GM21825 (cell line): ENCODE results near the gene SLC49A3.

ENCODE experiments used
- ATAC-seq: cut with Tn5 transposase; IDR thresholded peaks from one replicate; pipeline ENCODE4 v1.9.1; 2021; ENCODE audit warnings: mild to moderate bottlenecking, moderate library complexity; ENCODE audit not compliant: unreplicated experiment

Gene SLC49A3

GRCh38 chr4:667545-667925 lies 21.4 kb downstream of the SLC49A3 start:
- ATAC-seq: no peak

DNA sequence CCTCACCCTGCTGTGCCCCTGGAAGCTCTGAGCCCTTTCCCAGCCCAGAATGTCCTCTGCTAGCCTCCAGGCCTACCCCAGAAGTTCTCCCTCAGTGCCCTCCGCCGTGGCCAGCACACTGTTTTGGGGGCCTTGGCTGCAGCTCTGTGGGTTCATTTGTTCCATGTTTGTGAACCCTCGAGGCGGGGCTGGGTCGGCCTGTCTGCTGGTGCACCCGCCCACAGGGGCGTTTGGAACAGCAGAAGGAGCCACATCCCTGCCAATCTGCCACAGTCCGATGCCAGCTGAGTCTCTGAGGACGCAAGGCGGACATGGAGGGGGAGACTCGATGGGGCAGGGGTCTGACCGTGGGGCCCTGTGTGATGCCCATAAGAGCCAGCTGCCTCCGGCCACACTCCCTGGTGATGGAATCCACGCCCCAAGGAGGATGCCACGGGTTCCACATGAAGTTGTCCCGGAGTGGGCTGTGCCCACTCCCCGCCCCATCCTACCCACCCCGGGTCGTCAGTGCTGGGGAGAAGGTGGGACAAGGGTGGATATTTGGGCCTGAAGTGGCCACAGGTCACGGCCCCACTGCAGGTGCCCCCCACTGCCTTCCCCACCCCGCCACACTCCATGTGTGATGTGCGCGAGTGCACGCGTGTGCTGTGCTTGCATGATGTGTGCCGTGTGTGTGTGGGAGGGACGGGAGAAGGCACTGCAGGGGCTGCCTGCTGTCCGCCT lies 22.0 kb downstream of the SLC49A3 start:
- ATAC-seq: no peak

- no peak for ATAC-seq
These were observed 22.5 kb downstream of the SLC49A3 start for GRCh38 chr4:666436-666810.

DNA sequence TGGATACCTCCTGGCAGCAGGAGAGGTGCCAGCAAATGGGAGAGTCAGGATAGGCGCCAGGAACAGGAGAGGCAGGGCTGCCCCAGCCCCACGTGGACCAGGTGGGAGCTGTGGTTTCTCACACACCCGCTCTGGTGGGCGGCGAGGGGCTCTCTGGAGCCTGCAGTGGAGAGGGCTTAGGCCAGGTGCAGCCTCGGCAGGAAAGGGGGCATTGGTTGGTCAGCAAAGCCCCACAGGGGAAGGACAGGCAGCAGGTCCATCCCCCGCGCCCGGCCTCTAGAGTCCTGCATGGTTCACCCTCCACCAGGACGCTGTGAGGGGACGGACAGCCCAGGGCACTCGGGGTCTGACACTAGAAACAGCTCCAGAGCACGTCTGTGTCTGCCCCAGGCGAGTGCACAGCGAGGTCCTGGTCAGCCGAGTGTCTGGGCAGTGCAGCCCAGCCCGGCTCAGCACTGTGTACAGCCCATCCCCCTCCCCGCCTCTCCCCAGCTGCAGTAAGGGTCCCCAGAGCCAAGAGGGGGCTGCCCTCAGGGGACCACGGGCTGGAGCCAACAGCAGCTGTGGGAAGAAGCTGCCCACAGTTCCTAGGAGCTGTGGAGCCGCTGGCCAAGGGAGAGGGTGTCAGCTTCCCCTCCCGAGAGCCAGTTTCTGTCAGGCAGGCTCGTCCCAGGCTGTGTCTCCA lies 23.1 kb downstream of the SLC49A3 start:
- ATAC-seq: no peak

DNA sequence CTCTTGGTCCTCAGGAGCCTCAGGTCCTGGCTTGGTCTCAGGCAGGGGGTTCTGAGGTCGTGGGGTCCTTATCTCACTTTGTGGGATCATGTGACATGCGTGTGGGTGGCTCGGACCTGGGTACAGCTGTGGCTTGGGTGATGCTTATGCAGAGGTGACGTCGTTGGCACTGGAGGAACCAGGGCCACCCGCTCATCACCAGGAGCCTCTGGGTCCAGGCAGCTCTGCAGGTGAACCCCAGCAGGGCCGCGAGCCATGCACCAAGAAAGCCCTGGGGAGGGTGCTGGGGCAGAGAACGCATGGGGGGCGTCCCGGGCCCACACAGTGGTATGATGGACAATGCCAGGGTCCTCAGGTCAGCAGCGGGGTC lies 23.6 kb downstream of the SLC49A3 start:
- no peak for ATAC-seq

DNA sequence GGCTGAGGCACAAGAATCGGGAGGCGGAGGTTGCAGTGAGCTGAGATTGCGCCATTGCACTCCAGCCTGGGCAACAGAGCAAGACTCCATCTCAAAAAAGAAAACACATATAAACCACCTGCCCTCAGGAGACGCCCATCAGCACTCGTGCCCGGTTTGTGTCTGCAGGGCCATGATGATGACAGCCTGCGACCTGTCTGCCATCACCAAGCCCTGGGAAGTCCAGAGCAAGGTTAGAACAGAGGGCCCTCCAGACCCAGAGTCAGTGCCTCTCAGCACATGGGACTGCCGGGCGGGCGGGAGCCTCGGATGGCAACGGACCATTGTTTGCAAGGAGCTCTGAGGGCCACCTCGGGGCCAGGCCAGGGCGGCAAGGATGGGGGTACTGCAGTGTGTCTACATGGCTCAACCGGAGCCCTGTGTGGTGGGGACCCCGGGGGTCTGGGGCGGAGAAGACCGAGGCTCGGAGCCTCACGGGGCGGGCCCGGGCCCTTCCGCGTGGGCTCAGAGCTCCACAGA lies 24.2 kb downstream of the SLC49A3 start:
- ATAC-seq: no peak

GRCh38 chr4:663438-664428 lies 25.2 kb downstream of the SLC49A3 start:
- ATAC-seq: peak; percentile 68

GRCh38 chr4:663046-663437 lies 25.9 kb downstream of the SLC49A3 start:
- no peak for ATAC-seq

DNA sequence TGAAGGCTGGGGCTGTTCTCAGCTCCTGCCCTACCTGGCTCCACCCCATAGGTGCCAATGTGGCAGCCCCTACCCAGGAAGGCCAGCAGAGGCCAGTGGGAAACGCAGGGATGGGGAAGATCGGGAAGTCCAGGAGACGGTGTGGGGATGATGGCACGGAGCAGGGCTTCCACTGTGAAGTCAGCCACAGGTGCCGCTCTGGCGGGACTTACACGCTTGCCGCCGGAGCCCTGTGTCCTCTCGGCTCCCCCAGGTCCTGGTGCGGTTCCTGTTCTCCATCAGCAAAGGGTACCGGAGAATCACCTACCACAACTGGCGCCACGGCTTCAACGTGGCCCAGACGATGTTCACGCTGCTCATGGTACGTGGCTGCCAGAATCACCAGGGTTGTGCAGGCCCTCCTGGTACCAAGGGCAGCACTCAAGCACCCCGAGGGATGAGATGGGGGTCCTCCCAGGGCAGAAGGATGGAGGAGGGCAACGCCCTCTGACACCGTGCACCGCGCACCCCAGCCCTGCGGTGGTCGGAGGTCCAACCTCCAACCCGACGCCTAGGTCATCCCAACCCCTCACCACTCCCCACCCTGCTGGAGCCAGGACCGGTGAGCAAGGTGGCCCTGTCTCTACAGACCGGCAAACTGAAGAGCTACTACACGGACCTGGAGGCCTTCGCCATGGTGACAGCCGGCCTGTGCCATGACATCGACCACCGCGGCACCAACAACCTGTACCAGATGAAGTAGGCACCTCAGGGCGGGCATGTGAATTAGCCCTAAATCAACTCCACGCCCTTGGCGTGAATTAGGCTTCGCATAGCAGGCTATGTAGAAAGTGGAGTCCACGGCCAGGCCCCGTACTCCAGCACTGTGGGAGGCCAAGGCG lies 26.8 kb downstream of the SLC49A3 start:
- ATAC-seq: no peak

DNA sequence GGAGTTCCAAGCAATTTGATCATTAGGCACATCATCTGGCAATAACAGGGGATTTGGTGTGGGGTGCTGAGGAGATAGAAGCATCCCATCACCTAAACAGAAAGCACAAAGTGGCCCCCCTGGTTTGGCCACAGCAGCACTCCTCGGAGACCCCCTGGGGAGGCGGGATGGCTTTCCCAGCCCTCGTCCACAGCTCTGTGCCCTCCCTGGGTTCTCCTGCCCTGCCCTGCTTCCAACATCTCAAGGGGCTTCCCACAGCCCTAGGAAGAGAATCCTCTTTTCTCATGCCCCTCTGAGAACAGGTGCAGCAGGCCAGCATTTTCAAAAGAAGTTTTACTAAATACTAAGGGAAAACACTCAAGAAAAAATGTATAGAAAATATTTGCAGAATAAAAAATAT lies 27.7 kb downstream of the SLC49A3 start:
- no peak for ATAC-seq

- no peak for ATAC-seq
These were observed 28.6 kb downstream of the SLC49A3 start for GRCh38 chr4:660401-660800.

GRCh38 chr4:659851-660250 lies 29.1 kb downstream of the SLC49A3 start:
- no peak for ATAC-seq

DNA sequence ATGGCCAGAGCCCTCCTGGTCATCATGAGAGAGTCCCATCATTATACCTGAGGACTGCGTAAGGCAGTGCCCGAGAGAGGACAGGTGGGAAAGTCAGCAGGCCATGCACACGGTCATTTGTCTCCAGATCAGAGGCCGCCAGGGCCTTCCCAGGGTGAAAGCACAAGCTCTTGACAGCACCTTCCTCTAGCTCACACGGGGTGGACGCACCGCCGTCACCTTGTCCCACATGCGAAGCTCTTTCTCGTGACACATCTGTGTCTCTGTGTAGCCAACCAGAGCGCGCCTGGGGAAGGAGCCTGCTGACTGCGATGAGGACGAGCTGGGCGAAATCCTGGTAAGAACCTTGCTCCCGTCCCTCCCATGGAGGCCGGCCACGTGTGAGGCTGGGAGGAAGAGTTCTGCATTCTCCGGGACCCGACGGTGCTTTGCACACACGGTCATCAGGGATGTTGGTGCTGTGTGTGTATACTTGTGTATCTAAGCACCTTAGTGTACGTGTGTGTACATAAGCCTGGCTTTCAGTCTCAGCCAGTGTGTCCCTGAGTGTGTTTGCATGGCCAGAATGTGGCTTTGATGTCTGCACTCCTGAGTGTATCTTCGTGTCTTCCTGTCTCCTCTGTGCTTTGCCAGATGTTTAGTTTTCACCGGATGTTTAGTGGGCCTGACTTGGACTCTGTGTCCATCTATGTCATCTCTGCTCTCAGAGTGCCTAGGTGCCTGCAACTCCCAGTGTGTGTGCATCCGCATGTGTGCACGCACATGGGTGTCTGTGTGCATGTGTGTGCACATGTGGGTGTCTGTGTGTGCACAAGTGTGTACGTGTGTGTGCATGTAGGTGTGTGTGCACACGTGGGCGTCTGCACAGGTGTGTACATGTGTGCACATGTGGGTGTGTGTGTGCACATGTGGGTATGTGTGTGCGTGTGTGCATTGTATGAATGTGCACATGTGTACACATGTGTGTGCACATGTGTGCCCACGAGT lies 30.0 kb downstream of the SLC49A3 start:
- ATAC-seq: no peak

DNA sequence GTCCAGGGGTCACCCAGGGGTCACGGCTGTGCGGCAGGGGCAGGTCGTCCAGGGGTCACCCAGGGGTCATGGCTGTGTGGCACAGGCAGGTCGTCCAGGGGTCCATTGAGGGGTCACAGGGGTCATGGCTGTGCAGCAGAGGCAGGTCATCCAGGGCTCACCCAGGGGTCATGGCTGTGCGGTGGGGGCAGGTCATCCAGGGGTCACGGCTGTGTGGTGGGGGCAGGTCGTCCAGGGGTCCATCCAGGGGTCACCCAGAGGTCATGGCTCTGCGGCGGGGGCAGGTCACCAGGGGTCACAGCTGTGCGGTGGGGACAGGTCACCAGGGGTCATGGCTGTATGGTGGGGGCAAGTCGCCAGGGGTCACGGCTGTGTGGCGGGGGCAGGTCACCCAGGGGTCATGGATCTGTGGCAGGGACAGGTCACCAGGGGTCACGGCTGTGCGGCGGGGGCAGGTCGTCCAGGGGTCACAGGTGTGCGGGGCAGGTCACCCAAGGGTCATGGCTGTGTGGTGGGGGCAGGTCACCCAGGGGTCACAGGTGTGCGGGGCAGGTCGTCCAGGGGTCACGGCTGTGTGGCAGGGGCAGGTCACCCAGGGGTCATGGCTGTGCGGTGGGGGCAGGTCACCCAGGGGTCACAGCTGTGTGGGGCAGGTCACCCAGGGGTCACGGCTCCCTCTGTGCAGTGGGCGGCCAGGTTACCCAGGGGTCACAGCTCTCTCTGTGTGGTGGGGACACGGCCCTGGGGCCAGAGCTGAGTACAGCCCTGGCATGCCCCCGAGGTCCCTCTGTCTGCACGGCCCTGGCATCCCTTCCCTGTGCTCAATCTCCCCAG lies 30.9 kb downstream of the SLC49A3 start:
- no peak for ATAC-seq

DNA sequence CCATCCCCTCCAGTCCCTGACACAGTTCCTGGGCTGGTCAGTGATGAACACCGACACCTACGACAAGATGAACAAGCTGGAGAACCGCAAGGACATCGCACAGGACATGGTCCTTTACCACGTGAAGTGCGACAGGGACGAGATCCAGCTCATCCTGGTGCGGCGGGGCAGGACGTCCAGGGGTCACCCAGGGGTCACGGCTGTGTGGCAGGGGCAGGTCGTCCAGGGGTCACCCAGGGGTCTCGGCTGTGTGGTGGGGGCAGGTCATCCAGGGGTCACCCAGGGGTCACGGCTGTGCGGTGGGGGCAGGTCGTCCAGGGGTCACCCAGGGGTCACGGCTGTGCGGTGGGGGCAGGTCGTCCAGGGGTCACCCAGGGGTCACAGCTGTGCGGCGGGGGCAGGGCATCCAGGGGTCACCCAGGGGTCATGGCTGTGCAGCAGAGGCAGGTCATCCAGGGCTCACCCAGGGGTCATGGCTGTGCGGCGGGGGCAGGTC lies 31.6 kb downstream of the SLC49A3 start:
- no peak for ATAC-seq

DNA sequence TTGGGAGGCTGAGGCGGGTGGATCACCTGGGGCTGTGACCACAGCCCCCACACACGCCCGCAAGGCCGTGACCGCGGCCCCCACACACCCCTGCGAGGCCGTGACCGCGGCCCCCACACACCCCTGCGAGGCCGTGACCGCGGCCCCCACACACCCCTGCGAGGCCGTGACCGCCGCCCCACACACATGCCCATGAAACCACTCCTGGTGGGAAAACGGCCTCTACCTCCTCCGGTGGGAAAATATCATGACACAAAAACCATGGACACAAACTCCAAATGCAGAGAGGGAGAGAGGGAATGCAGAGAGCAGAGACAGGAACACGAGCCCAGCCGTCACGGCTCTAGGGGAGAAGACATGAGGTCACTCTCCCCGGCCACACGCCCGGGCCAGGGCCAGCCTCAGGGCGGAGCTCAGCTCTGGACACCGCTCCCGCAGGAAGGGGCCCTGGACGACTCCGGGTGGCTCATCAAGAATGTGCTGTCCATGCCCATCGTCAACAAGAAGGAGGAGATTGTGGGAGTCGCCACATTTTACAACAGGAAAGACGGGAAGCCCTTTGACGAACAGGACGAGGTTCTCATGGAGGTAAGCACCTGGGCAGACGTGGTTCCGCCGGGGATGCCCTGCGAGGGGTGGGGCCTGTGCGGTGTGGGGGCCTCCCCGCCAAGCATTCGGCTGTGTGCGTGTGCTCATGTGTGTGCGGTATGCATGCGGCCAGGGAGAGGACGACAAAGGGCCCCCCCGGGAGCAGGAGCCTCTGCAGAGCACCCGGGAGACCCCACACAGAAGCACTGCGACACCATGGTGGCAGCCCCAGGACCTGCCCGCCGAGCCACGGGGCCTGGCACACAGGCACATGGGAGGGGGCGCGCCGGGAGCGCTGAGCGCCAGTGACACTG lies 32.3 kb downstream of the SLC49A3 start:
- no peak for ATAC-seq

DNA sequence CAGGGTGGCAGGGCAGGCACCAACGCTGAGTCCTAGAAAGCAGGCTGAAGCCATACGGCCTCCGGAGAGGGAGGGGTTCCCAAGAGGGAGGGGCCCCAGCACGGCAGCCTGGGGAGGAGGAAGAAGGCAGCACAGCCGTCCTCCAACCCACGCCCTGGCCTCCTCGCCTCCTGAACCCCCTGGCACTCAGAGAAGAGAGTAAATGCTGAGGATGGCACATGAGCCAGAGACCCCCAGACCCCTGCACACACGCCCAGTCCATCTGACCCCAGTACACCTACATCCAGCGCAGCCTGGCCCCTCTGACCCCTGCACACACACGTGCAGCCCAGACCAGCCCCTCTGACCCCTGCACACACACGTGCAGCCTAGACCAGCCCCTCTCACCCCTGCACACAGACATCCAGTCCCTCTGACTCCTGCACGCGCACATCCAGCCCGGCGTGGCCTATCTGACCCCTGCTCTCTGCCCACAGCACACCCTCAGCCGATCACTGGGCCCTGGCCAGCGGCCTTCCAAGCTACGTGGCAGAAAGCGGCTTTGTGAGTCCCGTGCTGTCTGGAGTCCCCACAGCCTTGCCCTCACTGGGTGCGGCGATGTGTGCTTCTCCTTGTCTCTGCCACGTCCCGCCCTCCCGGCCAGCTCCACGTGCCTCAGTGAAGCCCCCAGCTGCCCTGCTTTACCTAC lies 33.3 kb downstream of the SLC49A3 start:
- no peak for ATAC-seq
